ENCODE measurements around the gene PDZD2.

GRCh38 chr5:32061236-32061635 is 422.3 kb downstream of the PDZD2 start:
- TF ChIP-seq CTCF (IDR thresholded peaks at IDR 0.05 in 2 of 3, conservative IDR thresholded peaks at IDR 0.05 in 1 of 3; ENCODE audit: borderline replicate concordance in 1 of 3, insufficient read depth in 1 of 3, low read depth in 2 of 3, low read length in 2 of 3) = no peak
- no peak for TF ChIP-seq EZH2 (IDR thresholded peaks at IDR 0.05)
- TF ChIP-seq SIN3A (IDR thresholded peaks at IDR 0.05; ENCODE audit: low read depth) = no peak
- no peak for TF ChIP-seq POLR2AphosphoS5 (IDR thresholded peaks at IDR 0.05; ENCODE audit: low read depth, low read length)
- TF ChIP-seq SRF (IDR thresholded peaks at IDR 0.05; ENCODE audit: low read depth) = no peak
- TF ChIP-seq TCF7L2 (IDR thresholded peaks at IDR 0.05; ENCODE audit: borderline replicate concordance, extremely low read depth, insufficient read depth, insufficient read length) = no peak
- no peak for TF ChIP-seq CBX3 (IDR thresholded peaks at IDR 0.05; ENCODE audit: low read depth)
- TF ChIP-seq ATF3 (IDR thresholded peaks at IDR 0.05) = no peak
